HG02852 (cell line): Measurements from ENCODE around the gene NRXN3.
"Not testable (repeated sequence)": the region's sequence is repeated elsewhere in the genome, so short reads cannot be mapped to it uniquely, and the experiment has no call there.

Experiments used
- ATAC-seq: cut with Tn5 transposase; IDR thresholded peaks from one replicate; pipeline ENCODE4 v1.9.1; 2021; ENCODE audit warnings: mild to moderate bottlenecking, moderate library complexity; ENCODE audit not compliant: unreplicated experiment

NRXN3 gene

DNA sequence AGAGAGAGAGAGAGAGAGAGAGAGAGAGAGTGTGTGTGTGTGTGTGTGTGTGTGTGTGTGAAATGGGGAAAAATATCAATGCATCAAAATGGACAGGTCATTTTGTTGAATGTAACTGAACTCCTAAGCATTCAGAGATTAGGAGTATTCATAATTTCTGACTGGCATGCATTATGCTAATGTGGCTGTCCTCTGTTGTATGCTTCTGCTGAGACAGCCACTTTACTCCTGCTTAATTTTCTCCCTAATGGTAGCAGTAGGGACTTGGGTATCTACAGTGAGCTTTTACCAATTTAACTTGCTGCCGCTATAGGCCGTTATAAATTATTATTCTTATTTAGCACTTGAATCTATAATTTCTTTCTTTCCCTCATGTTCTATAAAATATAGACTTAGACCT is 924.8 kb downstream of the NRXN3 start:
- ATAC-seq, result no peak

DNA sequence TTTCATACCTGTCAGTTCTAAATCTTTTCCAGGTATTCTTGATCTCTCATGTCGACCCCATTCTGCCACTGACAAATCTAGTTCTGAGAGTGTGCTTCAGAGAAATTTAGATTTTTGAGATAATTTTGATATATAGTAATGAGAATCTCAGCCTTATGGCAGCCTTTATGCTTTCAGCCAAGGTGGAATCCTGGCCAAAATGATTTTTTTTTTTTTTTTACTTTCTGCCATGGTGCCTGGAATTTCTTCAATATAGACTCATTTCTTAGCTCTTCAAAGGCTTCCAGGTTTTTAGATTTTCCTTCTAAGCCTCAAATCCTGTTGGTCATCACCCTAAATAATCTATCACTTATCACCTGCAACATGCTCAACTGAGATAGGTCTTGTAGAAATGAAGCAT is 926.6 kb downstream of the NRXN3 start:
- ATAC-seq, result no peak

DNA sequence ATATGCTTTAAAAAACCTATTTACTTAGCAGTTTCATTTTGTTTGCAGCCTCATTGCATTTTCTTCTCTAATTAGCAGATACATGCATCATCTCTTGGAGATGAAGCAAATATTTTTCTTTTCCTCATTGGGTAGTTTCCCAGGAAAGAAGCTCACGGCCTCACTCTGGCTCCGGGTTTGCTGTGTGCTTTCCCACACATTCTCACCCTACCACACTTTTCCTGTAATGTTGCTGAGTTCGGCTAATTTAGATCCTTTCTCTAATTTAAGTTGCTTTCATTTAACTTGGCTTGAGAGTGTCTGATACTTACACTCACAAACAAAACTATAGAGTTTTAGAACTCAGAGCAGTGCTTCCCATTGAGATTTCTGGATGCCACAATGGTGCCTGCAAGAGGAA is 928.2 kb downstream of the NRXN3 start:
- ATAC-seq, result no peak

DNA sequence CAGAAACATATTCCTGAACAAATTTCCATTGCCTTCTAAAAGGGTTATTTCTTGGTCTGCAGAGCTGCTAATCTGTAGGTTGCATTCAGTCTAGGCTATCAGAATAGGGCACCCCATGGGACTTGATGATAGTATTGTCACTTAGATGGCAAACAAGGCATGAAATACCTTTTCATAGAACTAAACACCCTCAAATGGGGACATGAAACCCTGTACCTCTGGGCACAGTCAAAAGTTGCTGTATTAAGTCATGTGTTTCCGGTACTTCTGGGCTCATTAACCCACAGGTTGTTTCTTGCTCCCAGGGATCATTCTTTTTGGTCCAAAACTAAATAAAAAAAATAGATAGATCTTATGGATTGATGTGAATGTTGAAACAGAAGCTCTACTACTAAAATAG is 930.4 kb downstream of the NRXN3 start:
- no peak for ATAC-seq

DNA sequence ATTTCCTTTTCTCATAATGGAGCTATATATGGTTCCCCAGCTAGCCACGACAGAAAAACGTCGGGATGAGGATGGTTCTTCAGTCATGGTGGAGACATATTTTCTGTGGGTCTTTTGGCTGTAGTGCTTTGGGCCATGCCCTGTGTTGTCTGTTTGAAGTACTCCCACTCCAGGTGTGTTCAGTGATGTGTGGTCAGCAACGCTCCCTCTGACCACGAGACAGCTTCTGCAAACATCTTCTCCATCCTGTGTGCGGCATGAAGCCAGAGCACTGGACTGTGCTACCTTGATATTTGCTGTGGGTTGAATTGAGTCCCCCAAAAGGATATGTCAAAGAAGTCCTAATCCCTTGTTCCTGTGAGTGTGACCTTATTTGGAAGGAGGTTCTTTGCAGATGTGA is 931.2 kb downstream of the NRXN3 start:
- ATAC-seq, result no peak

DNA sequence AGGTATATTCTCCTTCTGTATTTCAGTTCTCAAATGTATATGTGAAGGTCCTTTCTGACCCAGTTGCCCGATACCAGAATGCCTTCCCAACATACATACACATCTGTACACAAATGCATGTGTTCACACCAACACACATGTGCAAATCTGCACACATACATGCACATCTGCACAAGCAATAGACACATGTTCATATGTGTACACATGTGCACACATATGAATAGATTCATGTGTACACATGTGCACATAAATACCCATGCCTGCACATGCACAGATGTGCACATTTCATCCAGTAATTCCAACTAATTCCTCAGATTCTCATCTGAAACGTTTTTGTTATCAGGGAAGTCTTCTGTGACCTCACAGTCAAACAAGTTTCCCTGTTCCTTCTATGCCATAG is 933.6 kb downstream of the NRXN3 start:
- no peak for ATAC-seq

DNA sequence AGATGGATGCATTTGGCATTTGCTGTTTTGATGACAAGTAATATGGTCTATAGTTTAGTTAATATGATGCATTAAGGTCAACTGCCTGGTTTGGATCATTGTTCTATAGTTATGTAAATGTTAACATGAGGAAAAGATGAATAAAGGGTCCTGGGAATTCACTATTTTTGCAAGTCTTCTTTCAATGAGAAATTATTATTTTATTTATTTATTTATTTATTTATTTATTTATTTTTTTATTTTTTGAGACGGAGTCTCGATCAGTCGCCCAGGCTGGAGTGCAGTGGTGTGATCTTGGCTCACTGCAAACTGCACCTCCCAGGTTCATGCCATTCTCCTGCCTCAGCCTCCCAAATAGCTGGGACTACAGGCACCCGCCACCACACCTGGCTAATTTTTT is 940.4 kb downstream of the NRXN3 start:
- not testable (repeated sequence) for ATAC-seq

DNA sequence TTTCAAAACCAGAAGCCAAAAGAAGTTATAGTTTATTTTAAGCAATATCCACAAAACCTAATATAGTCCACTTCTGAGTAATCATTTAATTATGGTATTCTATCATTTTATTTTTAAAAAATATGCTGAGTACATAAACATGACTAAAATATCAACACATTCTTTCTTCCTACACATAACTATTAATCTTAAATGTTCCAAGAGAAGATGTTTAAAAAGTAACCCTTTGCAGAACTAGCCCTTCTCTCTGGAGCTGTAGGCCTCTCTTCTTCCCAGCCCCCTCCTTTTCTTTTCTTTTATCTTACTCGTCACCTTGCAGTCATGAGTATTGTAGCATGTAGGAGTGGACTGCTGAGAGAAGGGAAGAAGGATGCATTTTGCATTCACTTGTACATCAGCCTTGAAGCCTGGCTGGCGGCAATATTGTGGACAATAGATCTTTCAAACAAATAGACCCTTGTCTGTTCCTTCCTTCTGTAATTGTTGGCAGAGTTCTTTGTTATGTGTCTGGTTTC is 941.9 kb downstream of the NRXN3 start:
- ATAC-seq, result no peak

DNA sequence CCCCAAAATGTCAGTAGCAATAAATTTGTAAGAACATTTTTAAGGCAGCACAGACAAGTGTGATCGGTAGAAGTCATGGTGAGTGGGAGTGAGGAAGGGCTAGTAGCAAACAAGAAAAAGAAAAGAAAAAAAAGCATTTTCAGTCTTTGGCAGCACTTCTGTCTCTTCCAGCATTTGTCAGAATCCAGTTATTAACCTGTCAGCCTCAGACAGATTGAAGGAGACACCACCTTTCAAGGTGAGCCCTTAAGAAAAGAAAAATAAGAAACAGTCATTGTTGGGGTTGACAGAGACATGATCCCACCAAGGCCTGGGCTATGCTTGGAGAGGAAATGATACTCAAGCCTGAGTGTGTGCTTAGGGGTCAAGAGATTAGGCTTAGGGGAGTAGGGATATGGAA is 947.4 kb downstream of the NRXN3 start:
- ATAC-seq, result no peak

DNA sequence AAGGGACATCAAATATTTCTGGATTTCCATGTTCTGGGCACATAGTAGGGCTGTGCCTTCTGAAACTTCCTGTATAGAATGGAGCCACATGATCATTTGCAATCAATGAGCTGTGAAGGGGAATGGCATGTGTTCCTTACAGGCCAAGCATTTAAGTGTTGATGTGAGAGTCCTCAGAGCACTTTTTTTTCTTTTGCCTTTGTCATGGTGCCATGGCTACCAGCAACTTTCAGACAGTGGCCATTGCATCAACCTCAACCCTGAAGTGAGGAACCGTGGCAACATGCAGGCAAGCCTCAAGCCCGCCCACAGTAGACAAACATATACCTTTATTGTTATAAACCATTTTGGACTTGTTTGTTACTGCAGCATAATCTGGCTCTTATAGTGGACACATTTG is 948.1 kb downstream of the NRXN3 start:
- ATAC-seq, result no peak

DNA sequence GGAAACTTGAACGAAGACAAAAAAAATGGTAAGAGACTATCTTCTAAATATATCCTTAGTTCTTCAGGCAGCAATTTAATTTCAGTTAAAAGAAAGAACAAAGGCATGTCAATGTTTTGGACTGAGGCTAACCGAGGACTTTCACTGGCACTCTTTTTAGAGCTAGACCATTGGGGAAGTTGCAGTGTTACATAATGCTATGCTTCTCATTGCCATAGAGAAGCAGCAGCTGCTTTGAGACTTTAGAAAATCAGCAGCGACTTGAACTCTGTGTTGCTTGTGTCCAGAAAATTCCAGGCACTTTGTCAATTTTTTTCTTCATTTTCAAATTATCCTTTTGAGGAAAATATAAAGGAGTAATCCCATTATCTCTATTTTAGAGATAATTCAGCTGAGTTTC is 964.2 kb downstream of the NRXN3 start:
- no peak for ATAC-seq

DNA sequence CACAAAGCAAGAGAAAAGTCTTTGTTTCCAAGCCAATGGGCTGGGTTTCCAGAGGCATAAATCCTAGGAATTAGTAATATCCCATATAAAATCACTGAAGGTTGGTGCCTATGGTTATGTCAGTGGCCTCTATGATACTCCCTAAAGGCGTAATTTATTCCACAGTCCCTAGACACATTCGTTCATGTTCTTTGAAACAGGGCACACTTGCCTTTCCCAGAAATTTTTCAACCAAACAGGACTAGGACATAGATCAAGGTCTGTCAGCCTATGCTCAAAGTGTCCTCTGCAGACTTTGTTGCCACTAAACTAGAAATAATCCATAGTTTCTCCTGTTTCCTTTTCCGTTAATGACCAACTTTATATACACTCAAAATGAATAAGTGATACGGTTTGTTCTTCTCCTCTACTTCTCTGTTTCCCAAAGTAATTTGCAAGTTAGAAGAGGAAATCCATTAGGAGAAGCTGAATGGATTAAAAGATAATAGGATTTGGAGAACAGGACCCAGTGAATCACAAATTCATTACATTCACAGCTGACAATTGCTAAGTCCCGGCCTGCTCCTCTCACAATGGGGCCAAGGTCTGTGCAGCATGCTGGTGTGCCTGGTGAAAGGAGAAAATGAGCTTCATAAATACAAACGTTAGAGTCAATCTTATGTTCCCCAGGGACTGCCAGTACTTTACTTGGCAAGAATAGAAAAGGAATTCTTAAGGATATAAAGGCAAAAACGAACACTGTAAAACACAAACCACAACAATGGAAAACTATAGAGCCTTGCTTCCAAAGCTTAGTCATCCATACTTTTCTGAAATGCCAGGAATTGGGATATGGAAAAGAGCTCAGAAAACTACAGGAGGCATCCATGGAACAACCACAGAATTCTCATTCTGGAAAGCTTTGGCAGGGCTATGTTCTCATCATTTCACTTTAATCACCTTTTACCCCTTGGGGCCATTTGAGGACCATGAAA is 966.2 kb downstream of the NRXN3 start:
- ATAC-seq, result no peak

DNA sequence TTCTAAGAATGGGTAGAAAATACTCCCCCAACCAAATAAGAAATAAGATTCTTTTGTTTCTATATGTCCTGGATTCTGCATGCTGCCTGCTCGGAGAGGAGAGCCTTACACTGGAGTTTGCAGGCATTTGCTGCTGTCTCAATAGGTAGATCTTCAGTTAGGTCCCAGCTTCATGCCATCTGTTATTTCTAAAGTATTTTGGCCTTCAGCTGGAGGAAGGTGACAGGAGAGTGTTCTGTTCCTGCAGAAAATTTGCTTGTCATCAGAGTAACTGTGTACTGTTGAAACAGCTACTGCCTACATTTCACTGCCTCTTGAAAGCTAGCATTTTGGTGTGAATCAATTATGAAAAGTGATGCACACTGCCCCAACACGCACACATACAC is 966.9 kb downstream of the NRXN3 start:
- ATAC-seq, result no peak

DNA sequence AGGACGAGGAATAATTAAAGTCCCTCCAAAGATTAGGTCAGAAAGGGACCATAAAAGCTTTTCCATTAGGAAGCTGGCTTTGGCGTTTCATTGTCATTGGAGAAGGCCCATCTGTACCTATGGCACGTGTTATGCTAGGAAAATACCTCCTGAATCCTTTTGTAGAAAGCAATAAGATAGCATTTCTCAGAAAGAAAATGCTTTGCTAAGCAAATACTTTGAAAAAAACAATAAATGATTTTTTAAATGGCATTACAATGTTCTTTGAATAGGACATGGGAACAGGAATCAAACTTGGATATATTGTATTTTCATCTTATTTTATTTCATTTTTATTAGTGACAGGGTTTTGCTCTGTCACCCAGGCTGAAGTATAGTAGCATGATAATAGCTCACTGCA is 967.7 kb downstream of the NRXN3 start:
- no peak for ATAC-seq

DNA sequence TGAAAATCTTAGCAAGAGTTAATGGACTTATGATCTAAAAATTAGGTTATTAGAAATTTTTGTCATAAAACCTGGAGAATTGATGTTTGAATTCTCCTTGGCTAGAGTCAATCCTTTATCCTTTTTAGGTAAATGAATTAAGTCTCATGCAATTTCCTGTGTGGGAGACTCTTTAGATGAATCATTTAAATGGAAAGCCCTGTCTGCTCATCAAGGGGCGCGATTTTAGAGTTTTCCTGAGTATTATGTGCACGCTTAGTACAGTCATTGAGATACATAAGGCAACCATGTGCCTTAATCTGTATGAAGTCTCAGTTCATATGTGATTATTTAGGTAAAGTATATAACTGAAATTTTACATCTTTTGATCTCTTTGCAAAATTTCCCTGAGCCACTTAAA is 974.7 kb downstream of the NRXN3 start:
- ATAC-seq, result no peak

DNA sequence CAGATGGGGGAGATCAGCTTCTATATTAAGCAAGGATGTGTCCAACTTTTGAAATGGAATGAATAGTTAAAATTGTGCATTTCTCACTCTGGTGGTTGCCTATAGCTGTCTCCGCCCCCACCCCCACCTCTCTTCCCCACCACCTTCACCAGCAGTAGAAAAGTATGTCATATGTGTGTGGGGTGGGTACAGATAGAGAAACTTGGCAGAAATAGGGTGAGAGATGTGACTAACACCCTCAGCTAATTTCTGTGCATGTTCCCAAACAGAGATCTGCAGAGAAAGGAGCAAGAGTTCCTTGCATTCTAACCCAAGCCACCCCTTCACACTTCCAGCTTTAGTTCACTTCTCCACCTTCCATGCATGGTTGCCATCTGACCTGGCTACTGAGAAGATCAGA is 980.1 kb downstream of the NRXN3 start:
- ATAC-seq, result no peak

DNA sequence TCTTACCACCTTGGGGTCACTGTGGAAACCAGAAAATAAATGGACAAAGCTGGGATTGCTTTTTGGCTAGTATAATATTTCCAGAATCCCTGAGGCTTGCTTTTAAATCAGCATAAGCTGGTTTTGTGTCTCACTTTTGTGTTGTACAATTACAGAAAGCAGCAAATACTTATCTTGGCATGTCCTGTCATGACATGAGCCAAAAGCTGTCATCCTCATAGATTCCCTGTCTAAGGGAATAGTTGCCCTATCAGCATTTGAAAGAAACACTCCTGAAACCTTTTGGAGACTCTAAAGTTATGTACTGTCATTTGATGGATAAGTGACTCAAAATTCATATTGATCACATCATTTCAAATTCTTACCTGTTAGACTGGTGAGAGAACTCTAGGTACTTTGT is 987.2 kb downstream of the NRXN3 start:
- no peak for ATAC-seq

DNA sequence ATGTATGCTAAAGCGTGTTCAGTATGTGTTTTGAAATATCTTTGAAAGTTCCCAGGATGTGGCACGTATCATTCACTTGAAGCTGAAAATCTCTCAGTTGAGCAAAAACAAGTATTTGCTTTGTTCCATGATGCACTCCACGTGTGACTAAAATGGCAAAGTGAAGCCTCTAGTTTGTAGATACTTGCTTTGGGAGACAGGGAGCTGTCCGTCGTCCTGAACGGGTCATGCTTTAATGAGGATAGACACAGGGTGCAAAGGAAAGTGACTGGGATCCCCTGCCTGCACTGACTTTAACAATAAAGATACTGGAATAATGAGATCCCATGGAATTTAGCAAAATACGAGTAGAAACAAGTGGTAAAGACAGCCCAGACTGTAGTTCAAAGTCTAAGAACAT is 991.4 kb downstream of the NRXN3 start:
- no peak for ATAC-seq

DNA sequence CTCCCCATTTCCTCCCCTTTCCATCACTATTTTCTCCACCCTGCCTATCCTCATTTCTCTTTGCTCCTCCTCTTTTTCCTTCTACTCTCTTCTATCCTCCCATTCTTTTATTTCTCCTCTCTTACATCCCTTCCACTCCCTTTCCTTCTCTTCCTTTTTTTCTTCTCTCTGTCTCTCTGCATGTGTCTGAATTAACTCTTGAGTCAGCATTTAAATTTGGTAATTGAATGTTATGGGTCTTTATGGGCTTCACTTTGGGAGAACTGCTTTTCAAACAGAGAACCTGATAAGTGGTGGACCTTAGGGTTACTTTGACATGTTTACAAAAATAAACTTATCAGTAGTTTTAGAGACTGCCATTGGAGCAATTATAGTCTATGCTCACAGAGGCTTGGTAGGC is 992.7 kb downstream of the NRXN3 start:
- ATAC-seq, result no peak

DNA sequence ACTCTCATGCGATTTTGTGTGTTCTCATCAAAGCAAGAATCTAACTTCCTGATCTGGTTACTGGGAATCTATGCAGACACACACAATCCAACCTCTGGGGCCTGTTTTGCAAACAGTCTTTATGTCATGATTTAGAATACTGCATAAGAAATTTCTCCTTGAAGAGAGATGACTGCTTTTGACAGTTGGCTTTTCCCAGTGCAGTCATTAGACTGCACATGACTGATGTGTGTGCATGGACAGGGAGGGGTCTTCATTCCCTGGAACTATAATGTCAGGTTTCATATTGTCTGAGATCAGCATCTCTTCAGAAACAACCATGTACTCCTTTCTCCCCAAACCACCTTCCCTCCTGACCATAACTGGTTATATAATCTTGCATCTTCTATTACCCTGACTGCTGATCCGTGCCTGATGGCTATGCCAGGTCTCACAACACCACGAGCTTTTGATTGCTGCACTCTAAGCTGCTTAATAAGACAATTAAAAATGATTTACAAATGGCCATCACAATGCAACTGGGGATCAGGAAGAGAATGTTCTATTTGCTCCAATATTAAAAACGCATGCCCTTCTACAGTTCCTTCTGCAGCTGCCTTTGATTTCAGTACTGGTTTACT is 995.4 kb downstream of the NRXN3 start:
- ATAC-seq, result no peak

DNA sequence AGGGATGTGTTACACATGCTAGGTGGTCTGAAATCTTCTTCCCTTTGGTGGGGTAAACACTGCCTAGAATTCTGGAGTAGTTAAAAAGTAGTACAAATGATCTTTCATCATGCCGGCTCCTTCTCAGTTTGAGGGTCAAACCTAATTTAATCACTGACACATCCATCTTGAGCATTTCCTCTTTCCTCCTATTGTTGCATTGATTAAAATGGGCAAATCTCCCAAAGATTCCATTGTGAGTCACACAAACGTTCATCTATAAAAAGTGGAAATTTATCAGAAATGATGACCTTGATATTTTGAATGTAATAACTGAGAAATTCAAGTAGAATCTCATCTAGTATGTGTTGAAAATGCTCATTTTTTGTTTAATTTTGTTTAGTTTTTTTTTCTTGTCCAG is 996.0 kb downstream of the NRXN3 start:
- ATAC-seq, result no peak

DNA sequence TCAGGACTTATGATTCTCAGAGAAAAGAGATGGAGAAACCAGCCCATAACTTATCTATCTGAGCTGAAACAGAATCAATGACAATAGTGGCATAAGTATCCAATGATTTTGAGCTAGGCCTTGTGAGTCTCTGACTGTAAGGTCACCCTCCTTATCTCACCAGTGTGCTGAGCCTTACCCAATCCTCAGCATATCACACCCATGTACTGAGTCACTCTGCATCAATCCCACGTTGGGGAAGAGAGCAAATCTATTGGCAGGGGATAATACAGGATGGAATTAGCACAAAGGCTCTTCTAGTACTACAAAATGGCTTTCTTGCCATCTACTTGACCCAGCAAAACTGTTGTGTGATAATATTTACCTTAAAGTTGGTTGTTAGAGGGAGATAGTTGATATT is 997.8 kb downstream of the NRXN3 start:
- ATAC-seq, result no peak
